Mucosa of rectum (tissue), 2 donors: Measurements from ENCODE around the gene RALY.

Experiments
- H3K27ac ChIP-seq, 2 donors: one replicate each; pipeline ENCODE4 v1.7.0; 2013; ENCODE audit warnings: inconsistent platforms in 2 of 2, low read depth in 2 of 2, low read length in 2 of 2
- H3K27me3 ChIP-seq, 2 donors: one replicate each; pipeline ENCODE4 v1.7.0; 2013; ENCODE audit warnings: low read length in 2 of 2; ENCODE audit not compliant: control insufficient read depth in 2 of 2, insufficient read depth in 2 of 2
- H3K36me3 ChIP-seq, 2 donors: one replicate each; pipeline ENCODE4 v1.7.0; 2013; ENCODE audit warnings: low read length in 2 of 2; ENCODE audit not compliant: control insufficient read depth in 2 of 2, insufficient read depth in 2 of 2
- H3K4me1 ChIP-seq, 2 donors: one replicate each; pipeline ENCODE4 v1.7.0; 2013; ENCODE audit warnings: low read length in 2 of 2, mild to moderate bottlenecking in 1 of 2; ENCODE audit not compliant: control insufficient read depth in 2 of 2, insufficient read depth in 2 of 2
- H3K4me3 ChIP-seq, 2 donors: one replicate each; pipeline ENCODE4 v1.7.0; 2013; ENCODE audit warnings: low read length in 2 of 2
- H3K9ac ChIP-seq, 2 donors: one replicate each; pipeline ENCODE4 v1.7.0; 2013; ENCODE audit warnings: low read length in 2 of 2, low read depth in 1 of 2, mild to moderate bottlenecking in 1 of 2
- H3K9me3 ChIP-seq, 2 donors: one replicate each; pipeline ENCODE4 v1.7.0; 2013; ENCODE audit warnings: low read length in 2 of 2; ENCODE audit not compliant: control insufficient read depth in 2 of 2
- donor health status: healthy.
- donor health status: Normal muscosa, but diverticular disease.

RALY gene

GRCh38 chr20:33993576-33994221, at the start of gene RALY:
TSS of gene RALY (plus strand) at chr20:33993911. CDS start at chr20:34072075, 78,164 bp downstream.
- Histone ChIP-seq H3K9ac (peak within 1 kb of the TSS; percentile 88 to 98), H3K4me3 (peak within 1 kb of the TSS; percentile 97 to 98), H3K36me3 (no peaks in the 10 kb centered on the region), H3K27me3 (no peaks in the 10 kb centered on the region), H3K9me3 (no peaks in the 10 kb centered on the region), H3K4me1 (peaks cover 38 to 53% of the 10 kb centered on the region in 2 donors), H3K27ac (peak within 1 kb of the TSS; percentile 98 to 99)

GRCh38 chr20:33944914-33945313, 48.8 kb upstream of the RALY start:
- Histone ChIP-seq H3K4me1 (no peaks in the 10 kb centered on the region), H3K9me3 (peaks cover 9 to 14% of the 10 kb centered on the region in 2 donors), H3K27ac (no peak overlapping the region), H3K27me3 (no peaks in the 10 kb centered on the region), H3K4me3 (no peak overlapping the region), H3K36me3 (no peaks in the 10 kb centered on the region), H3K9ac (no peak overlapping the region)

- H3K9ac ChIP-seq: no peak overlapping the region
- no peak overlapping the region for H3K27ac ChIP-seq
- H3K4me3 ChIP-seq: no peak overlapping the region
- H3K36me3 ChIP-seq: no peaks in the 10 kb centered on the region
- H3K9me3 ChIP-seq: peaks cover 9 to 14% of the 10 kb centered on the region in 2 donors
- H3K4me1 ChIP-seq: no peaks in the 10 kb centered on the region
- H3K27me3 ChIP-seq: no peaks in the 10 kb centered on the region
Measured at GRCh38 chr20:33945391-33946081, 48.2 kb upstream of the RALY start.

- no peak overlapping the region for H3K4me3 ChIP-seq
- H3K4me1 ChIP-seq: no peaks in the 10 kb centered on the region
- H3K9me3 ChIP-seq: peaks cover 9 to 14% of the 10 kb centered on the region in 2 donors
- H3K27me3 ChIP-seq: no peaks in the 10 kb centered on the region
- H3K27ac ChIP-seq: no peak overlapping the region
- no peaks in the 10 kb centered on the region for H3K36me3 ChIP-seq
- H3K9ac ChIP-seq: no peak overlapping the region
Measured at GRCh38 chr20:33947709-33948295, 45.9 kb upstream of the RALY start.

- H3K4me3 ChIP-seq: no peak overlapping the region
- H3K27ac ChIP-seq: no peak overlapping the region
- H3K9ac ChIP-seq: no peak overlapping the region
Measured at GRCh38 chr20:33948480-33948879, 45.2 kb upstream of the RALY start.

GRCh38 chr20:33951171-33951570, 42.5 kb upstream of the RALY start:
- Histone ChIP-seq H3K4me1 (no peaks in the 10 kb centered on the region), H3K4me3 (no peak overlapping the region), H3K27ac (no peak overlapping the region), H3K9ac (no peak overlapping the region), H3K27me3 (no peaks in the 10 kb centered on the region), H3K9me3 (peaks cover 9 to 14% of the 10 kb centered on the region in 2 donors), H3K36me3 (no peaks in the 10 kb centered on the region)

More at GRCh38 chr20:33948480-33948879, 45.2 kb upstream of the RALY start:
- Histone ChIP-seq H3K36me3 (no peaks in the 10 kb centered on the region), H3K4me1 (no peaks in the 10 kb centered on the region), H3K9me3 (peaks cover 9 to 14% of the 10 kb centered on the region in 2 donors), H3K27me3 (no peaks in the 10 kb centered on the region)

GRCh38 chr20:33954504-33954903, 39.2 kb upstream of the RALY start:
- no peaks in the 10 kb centered on the region for H3K9me3 ChIP-seq
- no peaks in the 10 kb centered on the region for H3K36me3 ChIP-seq
- H3K27ac ChIP-seq: no peak overlapping the region
- H3K9ac ChIP-seq: no peak overlapping the region
- H3K27me3 ChIP-seq: no peaks in the 10 kb centered on the region
- no peaks in the 10 kb centered on the region for H3K4me1 ChIP-seq
- no peak overlapping the region for H3K4me3 ChIP-seq

GRCh38 chr20:33963751-33964150, 30.0 kb upstream of the RALY start:
- H3K4me3 ChIP-seq: no peak overlapping the region
- no peaks in the 10 kb centered on the region for H3K4me1 ChIP-seq
- peaks cover 0 to 2% of the 10 kb centered on the region in 2 donors for H3K9me3 ChIP-seq
- H3K27me3 ChIP-seq: no peaks in the 10 kb centered on the region
- no peak overlapping the region for H3K27ac ChIP-seq
- H3K36me3 ChIP-seq: no peaks in the 10 kb centered on the region
- H3K9ac ChIP-seq: no peak overlapping the region

GRCh38 chr20:33964441-33964840, 29.3 kb upstream of the RALY start:
- Histone ChIP-seq H3K9ac (no peak overlapping the region), H3K4me3 (no peak overlapping the region), H3K9me3 (peaks cover 0 to 2% of the 10 kb centered on the region in 2 donors), H3K36me3 (no peaks in the 10 kb centered on the region), H3K27ac (no peak overlapping the region), H3K4me1 (no peaks in the 10 kb centered on the region), H3K27me3 (no peaks in the 10 kb centered on the region)

GRCh38 chr20:33967126-33967525, 26.6 kb upstream of the RALY start:
- no peaks in the 10 kb centered on the region for H3K36me3 ChIP-seq
- H3K27ac ChIP-seq: no peak overlapping the region
- H3K27me3 ChIP-seq: no peaks in the 10 kb centered on the region
- no peak overlapping the region for H3K4me3 ChIP-seq
- H3K9ac ChIP-seq: no peak overlapping the region
- no peaks in the 10 kb centered on the region for H3K4me1 ChIP-seq
- peaks cover 0 to 2% of the 10 kb centered on the region in 2 donors for H3K9me3 ChIP-seq
